NCI-H1930 (cell line): Measurements from ENCODE around the gene TLK1.
"Not testable (repeated sequence)": the region's sequence is repeated elsewhere in the genome, so short reads cannot be mapped to it uniquely, and the experiment has no call there.

Experiments
- DNase-seq, 2 experiments: peaks; one replicate each; lab custom pipeline; 2025; lab: John Stamatoyannopoulos, UW

The TLK1 gene

DNA sequence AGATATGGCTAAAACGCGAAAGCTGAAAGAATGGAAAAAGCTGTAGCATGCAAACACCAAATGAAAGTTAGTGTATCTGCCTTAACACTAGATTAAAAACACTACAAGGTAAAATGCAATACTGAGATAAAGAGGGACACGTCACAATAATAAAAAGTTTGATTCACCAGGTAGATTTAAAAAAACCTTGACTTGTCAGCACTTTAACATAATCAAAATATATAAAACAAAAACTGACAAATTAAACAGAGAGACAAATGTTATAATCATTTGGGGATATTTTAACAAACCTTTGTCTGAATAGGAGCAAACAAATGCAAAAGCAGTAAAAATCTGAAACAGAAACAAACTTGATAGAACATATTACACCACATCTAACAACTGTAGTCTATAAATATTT, 18.3 kb downstream of the TLK1 start:
- DNase-seq = no peak

DNA sequence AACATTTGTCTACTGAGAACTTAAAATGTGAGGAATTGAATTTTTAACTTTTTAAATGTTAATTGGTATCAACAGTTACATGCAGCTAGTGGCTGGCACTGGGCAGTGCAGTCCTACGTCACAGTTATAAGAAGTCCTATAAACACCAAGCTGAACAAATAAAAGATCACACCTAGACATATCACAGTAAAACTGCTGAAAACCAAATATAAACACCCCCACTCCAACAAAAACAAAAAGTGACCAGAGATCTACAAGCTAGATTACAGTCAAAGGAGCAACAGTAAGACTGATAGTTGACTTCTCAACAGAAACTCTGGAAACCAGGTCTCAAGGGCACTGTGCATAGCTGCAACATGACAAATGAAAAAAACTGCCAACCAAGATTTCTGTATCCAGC, 19.4 kb downstream of the TLK1 start:
- no peak for DNase-seq

DNA sequence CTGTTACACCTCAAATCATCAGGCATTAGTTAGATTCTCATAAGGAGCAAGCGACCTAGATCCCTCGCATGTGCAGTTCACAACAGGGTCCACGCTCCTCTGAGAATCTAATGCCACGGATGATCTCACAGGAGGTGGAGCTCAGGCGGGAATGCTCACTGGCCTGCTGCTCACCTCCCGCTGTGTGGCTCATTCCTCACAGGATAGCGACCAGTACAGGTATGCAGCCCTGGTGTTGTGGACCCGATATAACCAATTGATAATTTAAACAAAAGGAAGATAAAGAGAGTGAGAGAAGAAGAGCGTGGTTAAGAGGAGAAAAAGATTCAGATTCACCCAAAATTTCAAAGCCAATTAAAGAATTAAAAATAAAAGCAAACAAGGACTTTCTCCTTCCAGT, 20.8 kb downstream of the TLK1 start:
- DNase-seq = no peak

DNA sequence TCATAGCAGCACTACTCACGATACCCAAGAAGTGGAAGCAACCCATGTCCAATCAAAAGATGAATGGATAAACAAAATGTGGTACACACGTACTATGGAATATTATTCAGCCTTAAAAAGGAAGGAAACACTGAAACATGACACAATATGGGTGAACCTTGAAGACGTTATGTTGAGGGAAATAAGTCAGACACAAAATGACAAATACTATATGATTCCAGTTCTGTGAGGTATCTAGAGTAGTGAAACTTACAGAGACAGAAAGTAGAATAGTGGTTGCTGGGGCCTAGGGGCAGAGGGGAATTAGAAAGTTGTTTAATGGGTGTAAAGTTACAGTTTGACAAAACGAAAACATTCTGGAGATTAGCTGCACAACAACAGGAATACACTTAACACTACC, 24.7 kb downstream of the TLK1 start:
- no peak for DNase-seq

DNA sequence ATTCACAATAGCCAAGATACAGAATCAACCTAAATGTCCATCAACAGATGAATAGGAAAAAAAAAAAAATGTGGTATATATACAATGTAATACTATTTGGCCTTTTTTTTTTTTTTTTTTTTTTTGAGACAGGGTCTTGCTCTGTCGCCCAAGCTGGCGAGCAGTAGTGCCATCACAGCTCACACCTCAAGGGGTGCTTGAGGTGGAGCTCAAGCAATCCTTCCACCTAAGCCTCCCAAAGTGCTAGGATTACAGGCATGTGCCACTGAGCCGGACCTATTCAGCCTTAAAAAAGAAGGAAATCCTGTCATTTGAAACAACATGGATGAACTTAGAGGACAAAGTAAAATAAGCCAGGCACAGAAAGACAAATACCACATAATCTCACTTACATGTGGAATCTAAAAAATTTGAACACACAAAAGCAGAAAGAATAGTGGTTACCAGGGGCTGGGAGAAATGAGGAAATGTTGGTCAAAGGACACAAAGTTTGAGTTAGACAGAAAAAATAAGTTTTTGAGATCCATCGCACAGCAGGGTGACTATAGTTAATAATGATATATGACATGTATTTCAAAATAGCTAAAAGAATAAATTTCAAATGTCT, 26.0 kb downstream of the TLK1 start:
- no peak for DNase-seq

DNA sequence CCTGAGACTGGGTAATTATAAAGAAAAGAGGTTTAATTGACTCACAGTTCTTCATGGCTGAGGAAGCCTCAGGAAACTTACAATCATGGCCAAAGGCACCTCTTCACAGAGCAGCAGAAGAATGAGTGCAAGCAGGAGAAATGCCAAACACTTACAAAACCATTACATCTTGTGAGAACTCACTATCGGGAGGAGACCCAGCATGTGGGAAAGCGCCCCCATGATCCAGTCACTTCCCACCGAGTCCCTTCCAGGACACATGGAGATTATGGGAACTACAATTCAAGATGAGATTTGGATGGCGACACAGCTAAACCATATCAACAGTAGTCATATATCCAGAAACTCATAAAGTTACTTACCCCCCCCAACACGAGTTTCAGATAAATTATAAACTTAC, 28.6 kb downstream of the TLK1 start:
- DNase-seq = no peak

DNA sequence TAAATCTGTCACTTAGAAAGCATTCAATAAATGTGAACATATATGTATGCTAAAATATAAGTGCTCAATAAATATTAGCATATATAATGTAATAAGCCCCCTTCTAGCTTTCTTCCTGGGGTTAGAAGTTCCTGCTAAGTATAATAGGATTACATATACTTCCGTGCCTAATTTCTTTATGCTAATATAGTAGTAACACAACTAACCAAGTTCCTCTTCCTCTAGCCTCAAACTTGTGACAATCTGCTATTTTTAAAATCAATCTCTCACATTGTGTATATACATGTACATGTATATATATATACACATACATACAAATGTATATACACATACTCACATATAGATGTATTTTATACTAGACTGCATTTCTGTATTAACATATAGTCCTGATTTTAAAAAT, 32.2 kb downstream of the TLK1 start:
- no peak for DNase-seq

DNA sequence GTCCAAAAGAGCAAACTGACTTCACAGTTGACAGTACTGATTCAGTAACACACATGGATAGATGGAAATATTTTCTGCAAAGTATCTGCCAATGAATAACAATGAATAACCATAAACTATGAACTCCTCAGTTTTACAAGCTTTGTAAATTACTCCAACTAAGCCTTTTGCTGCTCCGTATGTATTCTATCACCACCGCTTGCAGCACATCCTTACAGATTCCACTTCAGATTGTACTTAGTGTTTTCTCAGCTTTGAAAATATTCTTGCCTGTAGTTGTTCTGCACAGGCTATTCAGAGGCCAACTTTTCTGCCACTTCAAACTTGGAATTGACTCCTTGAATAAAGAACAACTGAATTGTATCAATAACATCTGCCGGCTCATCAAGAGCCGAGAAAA, 36.2 kb downstream of the TLK1 start:
- no peak for DNase-seq

DNA sequence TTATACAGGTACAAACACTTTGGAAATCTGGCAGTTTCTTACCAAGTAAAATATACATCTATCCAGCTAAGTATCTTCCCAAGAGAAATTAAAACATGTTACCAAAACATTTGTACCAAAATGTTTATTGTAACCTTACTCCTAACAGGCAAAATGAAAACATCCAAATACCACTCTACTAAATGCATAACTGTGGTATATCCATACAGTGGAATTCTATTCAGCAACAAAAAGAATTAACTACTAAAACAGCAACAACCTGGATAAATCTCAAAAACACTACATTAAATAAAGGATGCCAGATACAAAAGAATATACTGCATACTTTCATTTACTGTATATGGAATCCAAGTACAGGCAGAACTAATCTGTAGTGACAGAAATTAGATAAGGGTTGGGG, 51.1 kb downstream of the TLK1 start:
- DNase-seq = no peak

DNA sequence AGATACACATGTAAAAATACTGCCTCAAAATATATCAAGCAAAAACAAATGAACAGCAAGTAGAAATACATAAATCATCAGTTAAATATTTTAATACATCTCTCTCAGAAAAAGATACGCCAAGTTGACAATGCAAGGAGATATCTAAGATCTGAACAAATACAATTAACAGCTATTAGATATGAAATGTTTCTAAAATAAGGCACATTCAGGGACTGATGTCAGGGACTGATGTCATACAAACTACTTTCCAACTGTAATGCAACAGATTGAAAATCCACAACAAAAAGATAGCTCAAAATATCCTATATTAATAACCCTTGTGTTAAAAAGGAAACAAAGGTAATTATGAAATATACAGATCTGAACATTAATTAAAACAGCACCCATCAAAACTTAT, 51.7 kb downstream of the TLK1 start:
- no peak for DNase-seq

DNA sequence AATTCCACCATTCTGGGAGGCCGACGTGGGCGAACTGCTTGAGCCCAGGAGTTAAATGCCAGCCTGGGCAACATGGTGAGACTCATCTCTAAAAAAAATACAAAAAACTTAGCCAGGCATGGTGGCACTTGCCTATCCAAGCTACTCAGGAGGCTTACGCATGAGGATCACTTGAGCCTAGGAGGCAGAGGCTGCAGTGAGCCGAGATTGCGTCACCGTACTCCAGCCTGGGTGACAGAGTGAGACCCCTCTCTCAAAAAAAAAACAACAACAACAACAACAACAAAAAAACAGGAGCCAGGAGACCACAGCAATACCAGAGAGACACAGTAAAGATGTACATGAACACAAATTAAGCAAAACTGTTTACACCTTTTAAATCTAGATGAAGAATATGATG, 52.9 kb downstream of the TLK1 start:
- no peak for DNase-seq

DNA sequence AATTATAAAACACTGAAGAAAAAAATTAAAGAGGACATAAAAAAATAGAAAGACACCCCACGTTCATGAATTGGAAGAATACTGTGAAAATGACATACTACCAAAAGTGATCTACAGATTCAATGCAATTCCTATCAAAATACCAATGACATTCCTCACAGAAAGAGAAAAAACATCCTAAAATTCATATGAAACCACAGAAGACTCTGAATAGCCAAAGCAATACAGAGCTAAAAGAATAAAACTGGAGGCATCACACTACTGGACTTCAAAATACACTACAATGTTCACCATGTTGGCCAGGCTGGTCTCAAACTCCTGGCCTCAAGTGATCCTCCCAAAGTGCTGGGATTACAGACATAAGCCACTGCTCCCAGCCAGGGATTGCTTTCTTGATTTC, 56.3 kb downstream of the TLK1 start:
- DNase-seq = no peak

DNA sequence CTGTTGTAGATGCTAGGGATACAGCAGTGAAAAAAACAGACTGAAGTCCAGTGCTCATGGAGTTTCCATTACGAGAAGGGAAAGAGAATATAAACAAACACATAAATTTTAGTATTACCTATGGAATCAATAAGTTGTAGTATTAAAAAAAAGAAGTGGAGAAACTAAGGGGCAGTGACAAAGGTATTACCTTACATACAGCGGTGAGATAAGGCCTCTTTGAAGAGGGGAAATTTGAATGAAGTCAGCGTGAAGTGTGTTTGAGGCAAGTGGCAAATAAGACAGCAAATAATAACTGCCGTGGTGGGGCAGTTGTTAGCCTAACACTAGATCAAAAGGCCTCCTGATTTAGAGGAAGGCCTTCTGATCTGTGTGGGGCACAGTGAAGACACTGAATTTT, 57.9 kb downstream of the TLK1 start:
- peak; percentile 44 to 70 for DNase-seq

DNA sequence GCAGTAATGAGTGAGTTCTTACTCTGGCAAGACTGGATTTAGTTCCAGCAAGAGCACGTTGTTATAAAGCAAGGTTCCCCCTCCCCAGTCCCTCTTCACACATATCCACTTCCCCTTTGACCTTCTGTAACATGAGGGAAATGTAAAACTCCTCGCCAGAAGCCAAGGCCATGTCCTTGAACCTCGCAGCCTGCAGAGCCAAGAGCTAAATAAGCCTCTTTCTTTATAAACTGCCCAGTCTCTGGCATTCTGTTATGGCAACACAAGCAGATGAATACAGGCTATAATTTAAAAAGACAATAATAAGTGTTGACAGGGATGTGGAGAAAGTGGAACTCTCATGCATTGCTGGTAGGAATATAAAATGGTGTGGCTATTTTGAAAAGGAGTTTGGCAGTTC, 60.3 kb downstream of the TLK1 start:
- no peak for DNase-seq

DNA sequence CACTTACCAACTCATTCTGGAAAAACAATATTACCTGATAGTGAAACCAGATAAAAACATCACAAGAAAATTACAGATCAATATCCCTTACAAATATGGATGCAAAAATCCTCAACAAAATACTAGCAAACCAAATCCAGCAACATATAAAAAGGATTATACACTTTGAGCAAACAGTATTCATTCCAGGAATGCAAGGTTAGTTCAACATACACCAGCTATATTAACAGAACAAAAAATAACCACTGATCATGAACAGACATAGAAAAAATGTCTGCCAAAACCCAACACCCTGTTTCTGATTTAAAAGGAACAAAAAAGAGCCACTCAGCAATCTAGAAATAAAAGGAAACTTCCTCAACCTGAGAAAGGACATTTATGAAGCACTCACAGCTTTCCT, 62.1 kb downstream of the TLK1 start:
- no peak for DNase-seq

DNA sequence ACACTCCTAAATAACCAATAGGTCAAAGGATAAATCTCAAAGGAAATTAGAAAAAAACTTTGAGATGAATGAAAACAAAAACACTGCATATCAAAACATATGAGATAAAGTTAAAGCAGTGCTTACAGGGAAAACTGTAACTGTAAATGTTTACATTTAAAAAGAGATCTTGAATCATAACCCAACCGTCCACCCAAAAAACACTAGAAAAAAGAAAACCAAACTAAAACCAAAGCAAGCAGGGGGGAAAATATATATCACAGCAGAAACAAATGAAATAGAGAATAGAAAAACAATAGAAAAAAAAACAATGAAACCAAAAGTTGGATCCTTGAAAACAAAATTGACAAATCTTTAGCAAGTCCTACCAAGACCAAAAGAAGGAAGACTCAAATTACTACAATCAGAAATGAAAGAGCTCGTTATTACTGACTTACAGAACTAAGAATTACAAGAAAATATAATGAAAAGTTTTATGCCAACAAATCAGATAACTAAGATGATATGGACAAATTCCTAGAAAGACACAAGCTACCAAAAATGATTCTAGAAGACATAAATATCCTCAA, 65.6 kb downstream of the TLK1 start:
- no peak for DNase-seq

DNA sequence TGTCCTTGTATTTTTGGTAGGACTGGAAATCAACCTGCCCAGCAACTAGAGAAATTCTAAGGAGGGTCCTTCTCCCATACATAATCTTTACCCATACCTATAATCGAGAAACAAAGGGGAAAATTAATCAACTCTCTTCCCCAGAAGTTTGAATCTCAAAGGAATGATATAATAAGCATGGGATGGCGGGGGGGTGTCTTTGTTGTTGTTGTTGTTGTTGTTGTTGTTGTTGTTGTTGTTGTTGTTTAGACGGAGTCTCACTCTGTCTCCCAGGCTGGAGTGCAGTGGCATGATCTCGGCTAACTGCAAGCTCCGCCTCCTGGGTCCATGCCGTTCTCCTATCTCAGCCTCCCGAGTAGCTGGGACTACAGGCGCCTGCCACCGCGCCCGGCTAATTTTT, 69.2 kb downstream of the TLK1 start:
- DNase-seq = not testable (repeated sequence)

DNA sequence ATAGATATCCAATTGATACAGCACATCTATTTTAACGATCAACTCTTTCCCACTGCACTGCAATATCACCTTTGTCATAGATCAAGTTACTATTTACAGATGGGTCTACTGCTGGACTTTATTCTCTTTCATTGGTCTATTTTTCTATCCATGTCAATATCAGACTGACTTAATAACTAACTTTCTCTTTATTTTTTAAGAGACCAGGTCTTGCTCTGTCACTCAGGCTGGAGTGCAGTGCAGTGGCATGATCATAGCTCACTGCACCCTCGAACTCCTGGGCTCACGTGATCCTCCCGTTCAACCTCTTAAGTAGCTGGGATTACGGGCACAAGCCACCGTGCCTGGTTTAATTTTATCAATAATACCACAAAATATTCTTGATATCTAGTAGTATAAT, 71.2 kb downstream of the TLK1 start:
- no peak for DNase-seq

DNA sequence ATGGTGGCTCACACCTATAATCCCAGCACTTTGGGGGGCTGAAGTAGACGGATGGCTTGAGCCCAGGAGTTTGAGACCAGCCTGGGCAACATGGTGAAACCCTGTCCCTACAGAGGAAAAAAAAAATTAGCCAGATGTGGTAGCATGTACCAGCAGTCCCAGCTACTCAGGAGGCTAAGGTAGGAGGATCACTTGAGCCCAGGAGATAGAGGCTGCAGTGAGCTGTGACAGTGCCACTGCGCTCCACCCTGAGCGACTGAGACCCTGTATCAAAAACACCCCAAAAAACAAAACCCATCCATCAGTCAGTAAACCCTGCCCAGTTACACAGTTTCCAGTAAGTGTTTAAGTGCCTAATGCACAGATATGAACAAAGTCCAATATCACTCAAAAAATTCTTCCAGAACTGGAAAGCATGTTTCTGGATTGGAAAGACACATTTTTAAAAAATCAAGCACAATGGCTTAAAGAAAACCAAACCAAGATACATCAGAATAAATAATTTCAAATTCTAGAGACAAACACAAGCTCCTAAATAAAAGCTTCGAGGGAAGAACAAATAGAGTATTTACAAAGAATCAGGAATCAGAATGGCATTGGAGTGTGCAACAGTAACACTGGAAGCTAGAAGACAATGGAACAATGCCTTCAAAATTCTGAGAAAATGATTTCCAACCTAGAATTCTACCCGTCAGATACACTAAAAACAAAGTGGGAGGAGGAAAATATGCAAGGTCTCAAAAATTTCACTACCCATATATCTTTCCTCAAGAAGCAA, 72.4 kb downstream of the TLK1 start:
- no peak for DNase-seq

DNA sequence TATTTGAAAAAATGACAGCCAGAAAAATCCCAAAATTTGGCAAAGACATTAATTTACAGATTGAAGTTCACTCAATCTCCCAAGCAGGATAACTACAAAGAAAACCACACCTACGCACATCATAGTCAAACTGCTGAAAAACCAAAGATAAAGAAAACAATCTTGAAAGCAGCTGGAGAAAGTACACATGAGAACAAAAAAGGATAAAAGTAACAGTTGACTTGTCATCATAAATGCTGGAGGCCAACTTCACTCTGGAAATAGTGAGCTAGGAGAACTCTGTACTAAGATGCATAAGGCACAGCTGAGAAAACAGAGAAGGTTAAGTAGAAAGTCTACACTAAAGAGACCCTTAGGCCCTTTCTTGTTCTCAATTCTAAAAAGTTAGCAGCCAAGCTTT, 73.1 kb downstream of the TLK1 start:
- no peak for DNase-seq

DNA sequence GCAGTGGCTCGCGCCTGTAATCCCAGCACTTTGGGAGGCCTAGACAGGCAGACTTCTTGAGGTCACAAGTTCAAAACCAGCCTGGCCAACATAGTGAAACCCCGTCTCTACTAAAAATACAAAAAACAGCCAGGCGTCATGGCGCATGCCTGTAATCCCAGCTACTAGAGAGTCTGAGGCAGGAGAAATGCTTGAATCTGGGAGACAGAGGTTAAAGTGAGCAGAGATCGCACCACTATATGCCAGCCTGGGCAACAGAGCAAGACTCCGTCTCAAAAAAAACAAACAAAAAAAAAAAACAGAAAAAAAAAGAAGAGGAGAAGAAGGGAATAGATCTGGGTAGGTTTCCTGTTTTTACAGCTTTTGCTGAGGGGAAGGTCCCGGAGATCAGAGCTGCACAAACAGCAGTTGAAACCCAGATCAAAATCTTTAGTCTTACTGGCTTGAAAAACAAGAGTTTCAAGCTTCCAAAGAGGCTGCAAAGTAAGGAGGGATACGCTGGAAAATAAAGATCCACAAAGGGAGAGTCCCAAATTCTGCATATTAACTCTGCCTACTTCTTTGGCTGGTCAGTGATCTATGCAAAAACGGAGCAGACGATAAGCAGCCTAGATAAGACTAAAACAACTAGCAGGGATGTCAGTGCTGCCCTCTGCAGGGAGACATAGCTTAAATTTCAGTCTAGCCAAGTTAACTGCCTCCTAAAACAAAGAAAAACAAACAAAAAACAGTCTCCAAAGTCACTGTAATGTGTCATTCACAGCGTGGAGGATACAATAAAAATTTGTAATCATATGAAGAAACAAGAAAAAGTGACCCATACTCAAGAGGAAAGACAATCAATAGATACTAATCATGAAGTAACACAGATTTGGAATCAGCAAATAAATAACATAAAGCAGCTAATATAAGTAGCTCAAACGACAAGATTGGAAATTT, 74.1 kb downstream of the TLK1 start:
- DNase-seq = no peak

DNA sequence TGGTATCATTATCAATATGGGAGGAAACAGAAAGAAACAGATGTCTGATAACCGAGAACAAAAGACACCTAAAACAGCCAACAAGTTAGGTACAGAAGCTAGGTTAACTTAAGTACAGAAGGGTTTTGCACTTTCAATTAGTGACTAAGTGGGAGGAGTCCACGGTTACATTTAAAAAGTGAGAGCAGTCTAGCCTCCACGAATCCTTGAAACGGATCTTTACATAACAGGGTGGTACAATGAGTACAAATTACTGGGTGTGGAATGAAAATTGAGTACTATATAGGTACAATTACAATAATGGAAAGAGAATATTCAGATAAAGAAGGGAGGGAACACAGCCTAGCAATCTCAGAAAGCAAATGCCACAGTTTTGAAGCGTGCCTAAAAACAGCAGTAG, 76.6 kb downstream of the TLK1 start:
- DNase-seq = peak; percentile 23 to 29

DNA sequence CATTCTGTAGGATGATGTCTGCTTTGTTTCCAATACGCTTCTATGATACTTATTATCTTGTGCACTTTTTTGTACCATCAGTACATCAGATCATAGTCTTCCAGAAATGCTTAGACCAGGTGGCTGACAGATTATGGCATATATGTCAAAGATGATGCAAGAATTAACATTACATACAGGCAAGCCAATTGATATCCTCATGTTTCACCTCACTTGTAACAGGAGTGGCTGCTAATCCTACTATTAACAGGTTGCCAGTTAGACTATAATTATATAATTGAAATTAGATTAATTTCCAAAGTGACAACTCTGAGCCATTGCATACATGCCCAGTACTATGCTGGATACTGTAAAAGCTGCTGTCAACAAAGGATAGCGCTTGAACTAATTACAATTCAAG, 77.2 kb downstream of the TLK1 start:
- DNase-seq = no peak
